Psoas muscle (tissue), 8 donors: Measurements from ENCODE around the gene KLRC1. TPM values are rescaled to one million over a fixed set of nuclear protein-coding genes. Genes with fewer than 3 reads are reported as not detected.
"Not testable (repeated sequence)": the region's sequence is repeated elsewhere in the genome, so short reads cannot be mapped to it uniquely, and the experiment has no call there.

ENCODE experiments used
- ATAC-seq, 4 donors: fragments of 200-7000 bp; cut with Tn5 transposase; one replicate each; pipeline ENCODE4 v1.9.1; 2020; ENCODE audit warnings: moderate library complexity in 3 of 4, mild to moderate bottlenecking in 2 of 4
- DNase-seq, 2 donors: peaks; one replicate each; pipeline ENCODE4 v3.0.0-alpha.2; 2020
- H3K27ac ChIP-seq: fragments of 200-600 bp; one replicate; pipeline ENCODE4 v1.8.0; 2022
- H3K27me3 ChIP-seq, 3 donors: fragments of 200-600 bp in 1 of 3; one replicate each; pipeline versions ENCODE4 v1.6.1 to v1.8.0; 2013 to 2022; ENCODE audit warnings: low read length in 2 of 3, mild to moderate bottlenecking in 2 of 3, moderate library complexity in 1 of 3; ENCODE audit not compliant: insufficient read depth in 3 of 3
- H3K36me3 ChIP-seq, 2 donors: fragments of 200-600 bp in 1 of 2; one replicate each; pipeline versions ENCODE4 v1.6.1 to v1.8.0; 2013 to 2022; ENCODE audit warnings: low read depth in 1 of 2, mild to moderate bottlenecking in 1 of 2, moderate library complexity in 1 of 2; ENCODE audit not compliant: insufficient read depth in 1 of 2
- H3K4me1 ChIP-seq: fragments of 200-600 bp; one replicate; pipeline ENCODE4 v1.8.0; 2022
- H3K4me3 ChIP-seq: fragments of 200-600 bp; one replicate; pipeline ENCODE4 v1.8.0; 2022; ENCODE audit warnings: mild to moderate bottlenecking
- H3K9me3 ChIP-seq: fragments of 200-600 bp; one replicate; pipeline ENCODE4 v1.8.0; 2022
- WGBS, 3 donors: extraction: QIAGEN DNeasy Blood & Tissue Kit; methylation state at CpG; one replicate each; pipeline versions ENCODE4 v1.1.6 to v1.1.7; 2013; 5-methylcytosine and 5-hydroxymethylcytosine counted together
- intact Hi-C, 2 donors: fragments of 100-400 bp; cut with DNase I; formaldehyde crosslinking; loops; one replicate each; pipeline versions ENCODE4 v1.11.0 to v1.14.2; 2022
- polyA plus RNA-seq, 3 donors: library from polyadenylated mRNA; stranded (reverse); fragments of 200-250 nt; gene quantifications; one replicate each; pipeline ENCODE4 v1.2.3, GENCODE V29; 2013
- total RNA-seq, 4 donors: library from RNA; stranded (reverse); fragmentation: NEBNext Ultra II Directional in 2 of 4; extraction: Animal tissue kit (Norgen Biotek cat#: 25700) in 2 of 4; gene quantifications; one replicate each; pipeline versions ENCODE4 v1.2.1 to v1.2.4, GENCODE V29; 2021 to 2023
- TF ChIP-seq, protein P1 (sequence below): fragments of 200-600 bp; IDR thresholded peaks from one replicate; pipeline ENCODE4 v1.8.0; 2022; ENCODE audit warnings: antibody characterized with exemption
- donor health status: healthy with polysubstance abuse.
- donor health status: DM: no; HTN: no; CAD: no; lungs with moderate emphysema.
- donor health status: Bipolar disorder and iron deficiency.
- donor health status: healthy.
- donor health status: DM: yes; HTN: yes; CAD: no.
- donor health status: DM: no; HTN: no; CAD: no.
- donor health status: DM: no; HTN: no; CAD: no.
- donor health status: DM: yes; HTN: yes; CAD: no.

The KLRC1 gene
- total and polyA plus RNA-seq, 7 donors: 0.05 to 0.40 (median 0.10) TPM; not detected in 3

- H3K27ac ChIP-seq, intact Hi-C loops, ATAC-seq, H3K9me3 ChIP-seq, DNase-seq, H3K4me3 ChIP-seq, H3K4me1 ChIP-seq, H3K27me3 ChIP-seq, H3K36me3 ChIP-seq: not testable (repeated sequence)
- WGBS, 3 donors: 76 to 86% (median 84%) methylated on average over 8 of the region's 8 CpGs
Observed at GRCh38 chr12:10425938-10426337, 27.2 kb downstream of the KLRC1 start.

- H3K27ac ChIP-seq, ATAC-seq, H3K36me3 ChIP-seq, H3K4me3 ChIP-seq, intact Hi-C loops, H3K27me3 ChIP-seq, DNase-seq, H3K9me3 ChIP-seq, H3K4me1 ChIP-seq: not testable (repeated sequence)
- WGBS, 3 donors: 64 to 83% (median 75%) methylated on average over 1 of the region's 1 CpG
Observed at GRCh38 chr12:10424260-10424899, 28.8 kb downstream of the KLRC1 start.

- DNase-seq, H3K9me3 ChIP-seq, H3K27me3 ChIP-seq, H3K27ac ChIP-seq, H3K36me3 ChIP-seq, H3K4me1 ChIP-seq, intact Hi-C loops, H3K4me3 ChIP-seq, ATAC-seq: not testable (repeated sequence)
- 11 to 36% (median 33%) methylated on average over 1 to 2 of the region's 3 CpGs for WGBS, 3 donors
Observed at GRCh38 chr12:10422159-10422558, 31.0 kb downstream of the KLRC1 start.

GRCh38 chr12:10420334-10420733, 32.8 kb downstream of the KLRC1 start, which contains the start of gene KLRC3:
Gene KLRC3 (minus strand): TSS chr12:10420595. CDS start chr12:10420550, 45 bp downstream.
- H3K36me3 ChIP-seq, H3K27me3 ChIP-seq, DNase-seq, intact Hi-C loops, H3K4me3 ChIP-seq, H3K27ac ChIP-seq, ATAC-seq, H3K4me1 ChIP-seq, H3K9me3 ChIP-seq: not testable (repeated sequence)
- 40 to 52% (median 48%) methylated on average over 1 of the region's 1 CpG for WGBS, 3 donors

DNA sequence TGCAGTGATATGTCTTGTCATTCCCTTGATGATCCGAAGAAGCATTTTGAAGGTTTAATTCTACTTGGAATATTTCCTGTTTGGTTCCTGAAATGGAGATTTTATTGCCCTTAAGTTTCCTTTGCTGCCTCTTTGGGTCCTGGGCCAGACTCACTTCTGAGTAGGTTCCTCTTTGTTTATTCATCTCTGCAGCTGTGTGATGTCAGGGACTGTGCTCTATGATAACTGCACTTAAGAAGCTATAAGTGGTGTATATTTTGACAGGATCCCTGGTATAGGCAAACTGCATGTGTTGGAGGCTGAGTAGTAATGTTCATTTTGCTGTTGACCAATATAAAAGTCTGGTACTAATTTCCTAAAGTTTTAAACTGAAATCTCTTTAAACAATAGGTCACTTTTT, 43.8 kb downstream of the KLRC1 start, which contains the start of gene KLRC4:
Gene KLRC4 (minus strand): TSS at position 366 of the 400 bp plus-strand sequence. CDS start 182 bp downstream, at position 184.
- intact Hi-C loops: no loop called here
- no peaks in the 10 kb centered on the region for H3K27me3 ChIP-seq

GRCh38 chr12:10408842-10409241, 44.3 kb downstream of the KLRC1 start:
- H3K36me3 ChIP-seq: no peaks in the 10 kb centered on the region
- H3K9me3 ChIP-seq: peaks cover 11% of the 10 kb centered on the region
- no peak overlapping the region for H3K4me3 ChIP-seq
- ATAC-seq (no peak), DNase-seq (no peak)
- H3K27me3 ChIP-seq: no peaks in the 10 kb centered on the region
- intact Hi-C loops: no loop called here
- 38 to 70% (median 66%) methylated on average over 3 of the region's 3 CpGs for WGBS, 3 donors
- TF ChIP-seq, protein P1, sequence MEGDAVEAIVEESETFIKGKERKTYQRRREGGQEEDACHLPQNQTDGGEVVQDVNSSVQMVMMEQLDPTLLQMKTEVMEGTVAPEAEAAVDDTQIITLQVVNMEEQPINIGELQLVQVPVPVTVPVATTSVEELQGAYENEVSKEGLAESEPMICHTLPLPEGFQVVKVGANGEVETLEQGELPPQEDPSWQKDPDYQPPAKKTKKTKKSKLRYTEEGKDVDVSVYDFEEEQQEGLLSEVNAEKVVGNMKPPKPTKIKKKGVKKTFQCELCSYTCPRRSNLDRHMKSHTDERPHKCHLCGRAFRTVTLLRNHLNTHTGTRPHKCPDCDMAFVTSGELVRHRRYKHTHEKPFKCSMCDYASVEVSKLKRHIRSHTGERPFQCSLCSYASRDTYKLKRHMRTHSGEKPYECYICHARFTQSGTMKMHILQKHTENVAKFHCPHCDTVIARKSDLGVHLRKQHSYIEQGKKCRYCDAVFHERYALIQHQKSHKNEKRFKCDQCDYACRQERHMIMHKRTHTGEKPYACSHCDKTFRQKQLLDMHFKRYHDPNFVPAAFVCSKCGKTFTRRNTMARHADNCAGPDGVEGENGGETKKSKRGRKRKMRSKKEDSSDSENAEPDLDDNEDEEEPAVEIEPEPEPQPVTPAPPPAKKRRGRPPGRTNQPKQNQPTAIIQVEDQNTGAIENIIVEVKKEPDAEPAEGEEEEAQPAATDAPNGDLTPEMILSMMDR: no peak
- no peaks in the 10 kb centered on the region for H3K4me1 ChIP-seq
- H3K27ac ChIP-seq: no peak overlapping the region

More for the DNA sequence above, 43.8 kb downstream of the KLRC1 start, which contains the start of gene KLRC4:
- Histone ChIP-seq H3K36me3 (no peaks in the 10 kb centered on the region), H3K4me1 (no peaks in the 10 kb centered on the region), H3K27ac (no peak within 1 kb of the TSS), H3K4me3 (no peak within 1 kb of the TSS), H3K9me3 (peaks cover 11% of the 10 kb centered on the region)
- DNase-seq (no peak), ATAC-seq (no peak)
- TF ChIP-seq, protein P1: no peak
- WGBS, 3 donors: 0 to 70% (median 59%) methylated on average over 1 of the region's 1 CpG
